ENCODE measurements around the gene ADPRHL1.
"Not testable (repeated sequence)": the region's sequence is repeated elsewhere in the genome, so short reads cannot be mapped to it uniquely, and the experiment has no call there.

ADPRHL1 gene

DNA sequence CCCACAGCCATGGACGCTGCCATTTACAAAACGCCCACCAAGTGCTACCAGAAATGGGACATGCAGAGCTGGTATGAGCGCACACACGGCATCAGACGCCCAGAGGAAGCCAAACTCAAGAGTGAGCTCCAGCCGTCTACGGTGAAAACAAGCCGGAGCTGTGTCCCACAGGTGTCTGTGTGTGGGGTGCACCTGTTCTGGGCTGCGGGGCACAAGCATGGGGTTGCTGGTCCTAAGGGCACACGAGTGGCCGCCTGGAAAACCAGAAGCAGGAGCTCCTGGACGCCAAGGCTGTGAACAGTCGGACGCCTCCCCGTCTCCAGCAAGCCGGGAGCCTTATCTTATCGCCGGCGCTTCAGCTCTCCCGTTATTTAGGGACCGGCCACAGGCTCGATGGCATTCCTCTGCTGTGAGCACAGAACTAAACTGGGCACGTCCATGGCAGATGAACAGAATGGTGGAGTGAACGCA lies 1.3 kb downstream of the ADPRHL1 start:
- DNase-seq: no peak

DNA sequence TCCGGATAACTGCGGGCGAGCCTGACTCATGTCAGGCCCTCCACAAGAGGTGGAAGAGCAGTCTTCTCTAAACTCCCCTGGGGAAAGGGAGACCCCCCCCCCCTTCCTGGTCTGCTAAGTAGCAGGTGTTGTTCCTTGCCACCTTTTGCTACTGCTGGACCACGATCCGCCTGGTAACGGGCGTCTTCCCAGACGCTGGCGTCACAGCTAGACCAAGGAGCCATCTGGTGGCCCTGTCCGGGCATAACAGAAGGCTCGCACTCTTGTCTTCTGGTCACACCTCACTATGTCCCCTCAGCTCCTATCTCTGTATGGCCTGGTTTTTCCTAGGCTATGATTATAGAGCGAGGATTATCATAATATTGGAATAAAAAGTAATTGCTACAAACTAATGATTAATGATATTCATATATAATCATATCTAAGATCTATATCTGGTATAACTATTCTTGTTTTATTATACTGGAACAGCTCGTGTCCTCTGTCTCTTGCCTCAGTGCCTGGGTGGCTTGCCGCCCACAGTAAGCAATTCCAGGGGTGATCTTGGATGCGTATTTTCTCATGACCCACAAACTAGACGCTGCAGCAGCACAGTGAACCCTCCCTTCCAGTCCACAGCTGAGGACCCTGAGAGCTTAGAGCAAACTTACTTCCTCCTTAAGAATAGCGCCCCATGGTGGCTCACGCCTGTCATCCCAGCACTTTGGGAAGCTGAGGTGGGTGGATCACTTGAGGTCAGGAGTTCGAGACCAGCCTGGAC lies 2.2 kb downstream of the ADPRHL1 start:
- DNase-seq: not testable (repeated sequence)

GRCh38 chr13:113450348-113450744 lies 2.9 kb downstream of the ADPRHL1 start:
- DNase-seq: not testable (repeated sequence)

DNA sequence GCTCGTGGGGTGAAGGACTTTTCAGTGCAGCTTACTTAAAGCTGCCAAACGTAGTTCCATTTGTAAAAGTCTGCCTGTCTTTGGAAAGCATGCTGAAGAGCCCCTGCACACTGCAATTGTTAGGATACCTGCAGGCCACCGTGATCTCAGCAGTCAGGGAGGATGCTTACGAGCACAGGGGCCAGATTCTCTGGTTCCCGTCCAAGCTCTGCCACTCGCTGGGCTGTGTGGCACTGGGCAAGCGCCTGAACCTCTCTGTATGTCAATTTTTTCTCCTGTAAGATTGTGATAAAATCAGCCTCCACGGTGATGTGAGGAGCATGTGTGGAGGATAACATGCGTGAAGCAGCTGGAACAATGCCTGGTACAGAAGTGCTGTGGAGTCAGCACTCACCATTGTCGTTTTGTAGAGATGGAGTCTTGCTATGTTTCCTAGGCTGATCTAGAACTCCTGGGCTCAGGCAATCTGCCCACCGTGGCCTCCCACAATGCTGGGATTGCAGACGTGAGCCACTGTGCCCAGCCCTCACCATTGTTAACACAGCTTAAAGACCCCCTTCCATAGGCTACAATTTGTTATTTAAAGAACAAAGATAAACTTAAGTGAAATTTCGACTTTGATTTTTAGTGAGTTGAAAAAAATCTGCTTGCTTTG lies 3.5 kb downstream of the ADPRHL1 start:
- no peak for DNase-seq

GRCh38 chr13:113448885-113449692 lies 4.2 kb downstream of the ADPRHL1 start:
- DNase-seq: no peak

- DNase-seq: no peak
These were observed 4.8 kb downstream of the ADPRHL1 start for GRCh38 chr13:113448545-113448884.

DNA sequence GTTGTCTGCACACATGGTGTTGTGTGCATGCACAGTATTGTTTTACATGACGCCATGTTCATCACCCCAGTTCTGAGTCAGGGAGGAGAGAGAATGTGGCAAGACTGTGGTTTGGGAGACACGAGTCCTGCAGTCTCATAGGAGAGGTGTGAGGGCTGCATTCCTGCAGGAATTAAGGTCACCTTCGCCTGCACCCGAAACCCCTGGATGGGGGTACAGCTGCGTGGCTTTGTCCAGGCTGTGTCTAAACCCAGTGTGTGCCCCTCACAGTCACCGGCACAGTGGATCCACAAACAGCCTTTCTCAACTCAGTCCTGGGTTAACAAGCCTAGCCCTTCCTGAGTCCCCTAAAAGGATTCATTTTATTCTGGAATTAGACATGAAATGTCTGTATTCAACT lies 5.7 kb downstream of the ADPRHL1 start:
- no peak for DNase-seq

DNA sequence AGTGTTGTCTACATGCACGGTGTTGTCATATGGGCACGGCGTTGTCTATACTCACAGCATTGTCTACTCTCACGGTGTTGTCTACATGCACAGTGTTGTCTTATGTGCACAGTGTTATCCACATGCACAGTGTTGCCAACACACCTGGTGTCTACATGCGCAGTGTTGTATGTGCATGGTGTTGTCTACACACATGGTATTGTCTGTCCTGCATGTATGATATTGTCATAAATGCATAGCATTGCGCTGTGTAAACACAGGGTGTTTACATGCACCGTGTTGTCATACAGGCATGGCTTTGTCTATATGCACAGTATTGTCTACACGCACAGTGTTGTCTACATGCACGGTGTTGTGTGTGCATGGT lies 6.8 kb downstream of the ADPRHL1 start:
- no peak for DNase-seq

- no peak for DNase-seq
These were observed 7.3 kb downstream of the ADPRHL1 start for GRCh38 chr13:113445791-113446487.

GRCh38 chr13:113443991-113444390 lies 9.3 kb downstream of the ADPRHL1 start:
- no peak for DNase-seq

DNA sequence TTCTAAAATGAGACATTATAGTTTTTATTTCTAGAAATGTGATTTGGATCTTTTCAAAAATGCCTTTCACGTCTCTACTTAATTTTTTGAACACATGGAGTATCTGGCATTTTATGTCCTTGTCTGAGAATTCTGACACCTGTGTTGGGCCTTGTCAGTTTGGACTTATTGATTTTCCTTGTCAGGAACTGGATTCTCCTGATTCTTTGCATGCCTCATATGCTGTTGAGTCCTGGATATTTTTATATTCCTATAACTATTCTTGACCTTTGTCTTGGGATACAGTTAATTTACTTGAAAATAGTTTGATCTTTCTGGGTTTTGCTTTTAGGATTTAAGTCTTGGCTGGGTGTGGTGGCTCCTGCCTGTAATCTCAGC lies 10.3 kb downstream of the ADPRHL1 start:
- no peak for DNase-seq

GRCh38 chr13:113442354-113442984 lies 10.8 kb downstream of the ADPRHL1 start:
- no peak for DNase-seq

DNA sequence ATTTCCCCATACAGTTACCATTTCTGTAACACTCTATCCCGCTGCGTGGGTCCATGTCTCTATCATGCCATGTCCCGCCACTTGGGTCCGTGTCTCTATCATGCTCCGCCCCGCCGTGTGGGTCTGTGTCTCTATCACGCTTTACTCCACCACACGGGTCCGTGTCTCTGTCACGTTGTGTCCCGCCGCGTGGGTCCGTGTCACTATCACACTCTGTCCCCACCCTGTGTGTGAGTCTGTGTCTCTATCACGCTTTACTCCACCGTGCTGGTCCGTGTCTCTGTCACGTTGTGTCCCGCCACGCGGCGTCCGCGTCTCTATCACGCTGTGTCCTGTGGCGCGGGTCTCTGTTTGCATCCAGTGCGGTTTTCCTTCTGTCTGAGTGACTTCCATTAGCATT lies 11.6 kb downstream of the ADPRHL1 start:
- no peak for DNase-seq

DNA sequence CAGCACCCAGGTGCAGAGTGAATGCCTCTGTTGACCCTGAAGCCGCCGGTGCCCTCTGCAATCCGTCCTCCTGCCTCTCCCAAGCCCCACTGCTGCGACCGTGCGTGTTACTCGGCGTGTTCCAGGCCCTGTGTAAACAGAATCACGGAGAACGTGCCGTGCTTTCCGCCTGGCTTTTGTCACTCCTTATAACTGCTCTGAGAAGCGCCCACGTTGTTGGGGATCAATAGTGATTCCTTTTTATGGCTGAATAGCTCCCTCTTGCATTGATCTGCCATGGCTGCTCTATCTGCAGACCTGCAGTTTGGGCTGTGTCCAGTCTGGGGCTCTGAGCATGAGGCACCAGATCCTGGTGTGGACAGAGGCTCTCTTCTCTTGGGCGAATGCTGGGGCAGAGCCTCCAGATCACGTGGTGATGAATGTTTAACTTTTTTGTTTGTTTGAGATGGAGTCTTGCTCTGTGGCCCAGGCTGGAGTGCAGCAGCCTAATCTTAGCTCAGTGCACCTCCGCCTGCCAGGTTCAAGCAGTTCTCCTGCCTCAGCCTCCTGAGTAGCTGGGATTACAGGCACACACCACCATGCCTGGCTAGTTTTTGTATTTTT lies 15.8 kb downstream of the ADPRHL1 start:
- DNase-seq: no peak

DNA sequence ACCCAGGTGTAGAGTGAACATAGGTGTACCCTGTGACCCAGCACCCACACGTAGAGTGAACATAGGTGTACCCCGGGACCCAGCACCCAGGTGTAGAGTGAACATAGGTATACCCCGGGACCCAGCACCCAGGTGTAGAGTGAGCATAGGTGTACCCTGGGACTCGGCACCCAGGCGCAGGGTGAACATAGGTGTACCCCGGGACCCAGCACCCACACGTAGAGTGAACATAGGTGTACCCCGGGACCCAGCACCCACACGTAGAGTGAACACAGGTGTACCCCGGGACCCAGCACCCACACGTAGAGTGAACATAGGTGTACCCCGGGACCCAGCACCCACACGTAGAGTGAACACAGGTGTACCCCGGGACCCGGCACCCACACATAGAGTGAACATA lies 16.4 kb downstream of the ADPRHL1 start:
- not testable (repeated sequence) for DNase-seq

- not testable (repeated sequence) for DNase-seq
These were observed 17.4 kb downstream of the ADPRHL1 start for GRCh38 chr13:113435907-113436306.

DNA sequence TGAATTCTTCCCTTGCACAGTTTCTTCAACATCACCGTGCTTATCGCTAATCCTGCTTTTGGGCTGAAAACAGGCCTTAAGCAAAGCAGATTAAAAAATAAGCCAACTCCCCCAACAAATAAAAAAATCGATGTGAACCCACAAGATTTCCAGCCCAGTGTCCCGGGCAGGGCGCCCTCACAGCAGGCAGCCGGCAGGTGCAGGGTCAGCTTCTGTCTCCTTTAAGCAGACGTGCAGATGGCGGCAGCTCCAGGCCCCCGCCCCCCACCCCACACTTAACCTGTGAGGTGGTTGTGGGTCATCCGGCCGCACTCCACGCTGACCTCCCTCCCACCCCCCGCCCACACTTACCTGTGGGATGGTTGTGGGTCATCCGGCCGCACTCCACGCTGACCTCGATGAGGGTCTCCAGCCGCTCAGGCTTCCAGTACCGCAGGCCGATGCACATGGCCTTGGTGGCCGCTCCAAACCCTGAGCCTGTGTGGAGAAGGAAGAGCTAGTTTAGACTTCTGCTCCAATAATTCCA lies 19.8 kb downstream of the ADPRHL1 start:
- DNase-seq: no peak

GRCh38 chr13:113432506-113433270 lies 20.6 kb downstream of the ADPRHL1 start:
- no peak for DNase-seq

GRCh38 chr13:113431171-113431570 lies 22.1 kb downstream of the ADPRHL1 start:
- DNase-seq: no peak

- DNase-seq: no peak
These were observed 22.7 kb downstream of the ADPRHL1 start for GRCh38 chr13:113430378-113431110.

DNA sequence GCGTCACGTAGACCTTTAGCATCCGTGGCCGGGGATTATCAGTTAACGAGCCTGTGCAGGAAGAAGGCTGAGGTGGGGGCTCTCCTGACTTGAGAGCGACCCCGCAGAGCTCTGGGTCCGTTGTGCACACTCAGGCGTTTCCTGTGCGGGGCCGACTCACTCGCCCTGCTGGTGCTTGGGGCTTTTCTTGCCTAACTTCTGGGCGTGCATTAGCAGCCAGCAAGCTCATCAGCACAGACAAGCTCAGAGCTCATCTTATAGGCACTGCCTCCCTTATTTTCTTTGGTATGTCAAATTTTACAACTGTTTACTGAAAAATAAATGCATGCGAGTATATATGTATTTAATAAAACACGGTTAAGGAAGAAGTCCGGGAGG lies 23.7 kb downstream of the ADPRHL1 start:
- no peak for DNase-seq
